HG02981 (cell line): ENCODE results near the gene KRTAP5-6.

Source experiments
- ATAC-seq: cut with Tn5 transposase; IDR thresholded peaks from one replicate; pipeline ENCODE4 v1.9.1; 2021; ENCODE audit warnings: mild to moderate bottlenecking, moderate library complexity; ENCODE audit not compliant: unreplicated experiment

The KRTAP5-6 gene

DNA sequence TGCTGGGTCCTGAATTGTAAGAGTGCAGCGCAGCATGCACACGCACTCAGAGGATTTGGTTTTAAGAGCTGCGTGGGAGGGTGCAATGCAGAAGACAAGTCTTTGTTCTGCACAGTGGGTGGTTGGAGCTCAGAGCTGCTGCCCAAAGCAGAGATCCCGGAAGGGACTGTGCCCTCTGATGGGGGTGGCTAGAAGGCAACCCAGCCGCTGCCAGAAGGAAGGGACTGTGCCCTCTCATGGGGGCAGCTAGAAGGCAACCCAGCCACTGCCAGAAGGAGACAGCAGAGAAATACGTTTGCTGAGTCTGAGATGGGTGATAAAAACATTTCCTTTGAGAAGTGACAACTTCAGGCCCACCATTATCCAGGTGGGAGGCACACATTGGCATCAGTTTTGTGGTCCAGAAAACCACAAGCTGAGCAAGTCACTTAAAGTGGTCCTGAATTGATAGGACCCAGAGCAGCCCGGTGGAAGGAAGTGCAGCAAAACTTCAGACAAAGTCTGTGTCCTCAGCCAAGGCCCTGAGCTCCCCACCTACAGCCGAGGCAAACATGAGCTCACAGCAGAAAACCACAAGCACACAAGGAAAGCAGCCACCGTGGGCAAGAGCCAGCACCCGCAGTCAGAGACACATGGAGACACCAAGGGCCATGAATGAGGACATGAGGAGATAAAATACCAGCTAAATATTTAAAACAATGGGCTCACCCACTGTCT lies 4.3 kb downstream of the KRTAP5-6 start:
- no peak for ATAC-seq

DNA sequence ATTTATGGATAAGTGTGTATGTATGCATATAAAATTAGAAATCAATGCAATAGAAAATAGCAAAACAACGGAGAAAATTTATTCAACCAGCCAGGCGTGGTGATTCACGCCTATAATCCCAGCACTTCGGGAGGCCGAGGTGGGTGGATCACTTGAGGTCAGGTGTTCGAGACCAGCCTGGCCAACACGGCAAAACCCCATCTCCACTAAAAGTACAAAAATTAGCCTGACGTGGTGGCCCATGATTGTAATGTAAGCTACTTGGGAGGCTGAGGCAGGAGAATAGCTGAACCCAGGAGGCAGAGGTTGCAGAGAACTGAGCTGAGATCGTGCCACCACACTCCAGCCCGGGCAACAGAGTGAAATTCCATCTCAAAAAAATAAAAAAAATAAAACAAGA lies 5.5 kb downstream of the KRTAP5-6 start:
- no peak for ATAC-seq

DNA sequence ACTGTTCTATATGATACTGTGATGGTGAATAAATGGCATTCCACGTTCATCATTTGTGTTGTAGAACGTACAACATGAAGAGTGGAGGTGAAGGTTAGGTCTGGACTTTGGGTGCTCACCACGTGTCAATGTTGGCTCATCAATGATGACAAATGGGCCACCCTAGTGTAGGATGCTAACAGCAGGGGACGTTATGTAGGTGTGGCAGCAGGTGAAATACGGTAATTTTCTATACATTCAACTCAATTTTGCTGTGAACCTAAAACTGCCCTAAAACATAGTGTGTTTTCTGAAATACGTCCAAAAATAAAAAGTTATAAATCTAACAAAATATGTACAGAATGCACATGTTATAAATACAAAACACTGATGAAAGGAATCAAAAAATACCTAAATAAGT lies 6.2 kb downstream of the KRTAP5-6 start:
- no peak for ATAC-seq

DNA sequence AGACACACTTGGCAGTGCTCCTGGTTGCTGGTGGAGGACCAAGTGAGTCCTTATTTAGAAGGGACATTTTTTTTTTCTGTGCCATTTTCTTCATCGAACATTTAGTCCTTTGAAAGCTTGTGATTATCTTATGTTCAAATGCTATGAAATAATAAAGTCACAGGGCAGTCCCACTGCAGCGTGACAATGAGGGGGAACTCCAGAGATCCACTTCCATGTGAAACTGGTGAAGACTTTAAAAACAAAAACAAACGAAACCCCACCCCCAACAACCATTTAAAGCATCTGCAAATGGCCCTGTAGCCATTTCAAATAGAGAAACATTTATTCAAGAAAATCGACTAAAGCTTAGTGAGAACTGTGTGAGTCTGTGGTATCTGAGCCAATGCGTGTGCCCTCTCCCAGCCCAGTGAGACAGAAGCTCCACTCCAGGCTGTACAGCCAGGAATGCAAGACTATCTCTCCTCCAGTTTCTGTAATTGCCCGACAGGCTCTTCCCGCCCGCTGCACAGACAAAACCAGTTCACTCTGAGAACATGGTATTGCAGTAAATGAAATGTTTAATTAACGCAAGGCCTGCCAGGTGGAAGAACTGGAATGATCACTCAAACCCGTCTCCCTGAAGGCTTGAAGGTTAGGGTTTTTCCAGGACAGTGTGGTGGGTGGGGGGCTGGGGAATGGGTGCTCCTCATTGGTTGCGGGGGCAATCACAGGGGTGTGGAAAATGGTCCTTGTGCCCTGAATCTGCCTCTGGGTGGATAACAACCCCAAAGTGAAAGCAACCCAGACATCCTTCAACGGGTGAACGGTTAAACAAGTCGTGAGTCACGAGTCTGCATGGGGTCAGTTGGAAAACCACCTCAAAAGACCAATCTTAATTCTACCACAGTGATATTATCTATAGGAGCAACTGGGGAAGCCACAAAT lies 8.4 kb downstream of the KRTAP5-6 start:
- ATAC-seq = no peak

DNA sequence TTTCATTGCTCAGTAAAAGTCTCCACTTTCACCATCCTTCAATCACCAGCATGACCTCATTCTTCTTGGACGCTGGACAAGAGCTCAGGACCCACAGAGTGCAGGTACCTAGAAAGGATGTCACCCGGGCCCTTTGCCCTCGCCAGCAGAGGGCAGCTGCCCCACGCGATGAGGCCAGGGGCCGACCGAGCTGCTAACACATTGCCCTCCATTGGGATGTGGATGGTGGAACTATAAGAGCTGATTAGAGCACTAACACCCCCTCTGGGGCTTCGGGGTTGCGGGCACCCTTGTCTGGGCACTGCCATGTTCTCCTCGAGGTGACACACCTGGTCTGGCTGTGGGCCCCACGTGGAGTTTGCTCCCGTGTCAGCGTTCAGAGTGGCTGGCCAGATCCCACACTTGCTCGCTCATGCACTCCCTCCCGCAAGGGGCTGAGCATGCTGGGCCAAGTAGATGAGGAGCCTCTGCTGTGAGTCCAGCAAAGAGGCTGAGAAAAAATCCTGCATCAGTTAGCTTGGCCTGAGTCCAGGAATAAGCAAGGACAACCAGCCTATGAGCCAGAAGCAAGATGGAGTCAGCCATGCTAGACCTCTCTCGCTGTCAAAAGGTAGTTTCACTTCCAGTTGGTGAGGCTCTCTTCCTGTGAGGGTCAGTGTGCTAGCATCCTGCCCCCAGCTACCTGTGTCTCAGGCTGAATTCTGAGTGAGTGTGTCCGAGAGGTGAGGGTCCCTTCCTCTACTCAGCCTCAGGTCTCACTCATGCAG lies 9.8 kb downstream of the KRTAP5-6 start:
- ATAC-seq = no peak

DNA sequence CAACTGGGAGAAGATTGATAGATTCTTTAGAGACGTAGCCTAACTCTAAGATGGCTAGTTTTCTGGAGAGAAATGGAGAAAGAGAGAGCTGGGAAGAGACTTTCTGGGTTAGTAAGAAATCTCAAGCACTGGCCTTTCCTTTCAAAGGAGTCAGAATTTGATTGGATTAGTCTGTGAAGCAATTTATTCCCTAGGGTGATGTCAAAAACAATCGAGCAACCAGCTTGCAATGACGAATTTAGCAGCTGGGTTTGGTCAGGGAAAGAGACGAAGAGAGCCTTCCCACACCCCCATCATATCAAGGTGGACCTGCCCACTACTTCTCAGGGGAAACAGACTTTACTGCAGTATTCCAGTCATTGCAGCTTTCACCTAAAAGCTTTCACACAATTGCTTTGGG lies 10.8 kb downstream of the KRTAP5-6 start:
- ATAC-seq = no peak

- no peak for ATAC-seq
These were observed 11.7 kb downstream of the KRTAP5-6 start for GRCh38 chr11:1708716-1709115.

- ATAC-seq = no peak
These were observed 18.2 kb downstream of the KRTAP5-6 start for GRCh38 chr11:1714908-1715885.

DNA sequence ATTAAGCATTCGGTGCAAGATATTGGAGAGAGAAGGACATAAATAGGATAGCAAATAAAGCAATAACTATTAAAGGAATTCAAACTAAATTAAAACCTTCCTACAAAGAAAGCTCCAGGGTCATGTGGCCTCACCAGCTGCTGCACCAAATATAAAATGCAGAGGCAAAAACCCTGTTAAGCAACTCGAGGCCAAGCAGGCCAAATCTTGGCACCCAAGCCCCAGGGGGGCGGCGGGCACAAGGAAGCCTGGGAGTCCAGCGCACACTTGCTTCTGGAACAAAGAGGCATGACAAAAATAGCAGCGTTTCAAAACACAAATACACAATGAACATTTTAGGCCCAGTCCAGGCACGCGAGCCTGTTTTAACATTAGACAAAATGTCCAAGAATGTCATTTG lies 20.8 kb downstream of the KRTAP5-6 start:
- ATAC-seq = no peak

DNA sequence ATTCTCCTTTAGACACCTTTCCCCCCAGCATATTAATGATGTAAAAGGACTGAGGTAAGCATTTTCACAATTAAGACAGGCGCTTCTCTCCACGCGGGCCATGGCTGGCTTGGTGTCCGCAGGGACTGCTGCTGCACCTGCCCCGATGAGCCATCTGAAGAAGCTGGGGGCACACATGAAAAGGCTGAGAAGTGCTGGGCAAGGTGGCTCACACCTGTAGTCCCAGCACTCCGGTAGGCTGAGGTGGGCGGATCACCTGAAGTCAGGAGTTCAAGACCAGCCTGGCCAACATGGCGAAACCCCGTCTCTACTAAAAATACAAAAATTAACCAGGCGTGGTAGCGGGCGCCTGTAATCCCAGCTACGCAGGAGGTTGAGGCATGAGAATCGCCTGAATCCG lies 21.3 kb downstream of the KRTAP5-6 start:
- no peak for ATAC-seq

DNA sequence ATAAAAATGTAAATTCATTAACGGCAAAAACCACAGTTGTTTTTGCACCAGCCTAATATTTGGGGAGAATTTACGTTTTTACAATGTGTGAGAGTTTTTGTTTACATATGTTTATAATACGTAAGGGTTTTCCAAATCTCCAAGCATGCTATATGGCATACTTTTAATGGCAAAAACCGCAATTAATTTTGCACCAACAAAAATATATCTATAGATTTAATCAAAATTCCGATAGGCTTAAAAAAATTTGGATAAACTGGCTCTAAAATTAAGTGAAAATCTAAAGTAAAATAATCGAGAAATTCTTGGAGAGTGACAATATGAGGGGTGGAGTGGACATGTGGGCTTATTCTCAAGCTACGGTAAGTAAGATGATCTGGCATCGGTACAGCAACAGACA lies 22.8 kb downstream of the KRTAP5-6 start:
- no peak for ATAC-seq

GRCh38 chr11:1727096-1727690 lies 30.2 kb downstream of the KRTAP5-6 start:
- ATAC-seq = no peak

DNA sequence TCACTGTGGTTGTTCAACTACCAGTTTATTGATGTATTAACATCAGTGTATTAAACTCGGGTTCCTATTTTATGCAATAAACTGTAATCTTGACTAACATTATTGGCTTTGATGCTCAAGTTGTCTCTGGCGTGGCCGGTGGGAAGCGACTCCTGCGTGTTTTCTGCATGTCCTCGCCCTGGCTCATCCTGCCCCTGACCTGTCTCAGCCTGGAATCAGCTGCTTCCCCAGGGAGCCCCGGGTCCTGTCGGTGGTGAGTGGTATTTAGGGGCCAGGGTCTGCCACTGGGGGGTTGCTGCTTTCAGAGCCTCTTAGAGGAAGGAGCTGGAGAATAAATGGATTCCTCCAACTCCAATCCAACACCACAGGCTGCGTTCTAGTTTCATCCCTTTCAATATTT lies 30.9 kb downstream of the KRTAP5-6 start:
- ATAC-seq = no peak

DNA sequence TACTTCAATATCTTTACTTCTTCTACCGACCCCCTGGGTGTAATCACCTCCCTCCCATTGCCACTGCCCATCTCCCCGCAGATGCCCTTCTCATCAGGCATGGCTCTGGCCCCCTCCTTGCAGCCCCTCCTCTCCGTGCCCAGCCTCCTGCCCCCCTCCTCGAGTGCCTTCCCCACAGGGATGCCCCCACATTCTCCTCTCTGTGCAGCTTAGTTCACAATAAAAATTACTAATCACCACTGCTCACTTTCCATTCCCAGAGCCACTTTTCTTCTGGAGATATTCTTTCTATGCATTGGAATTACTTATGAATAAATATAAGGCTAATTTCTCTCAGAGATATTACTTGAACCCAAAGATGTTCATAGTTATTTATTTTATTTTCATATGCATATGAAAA lies 31.3 kb downstream of the KRTAP5-6 start:
- no peak for ATAC-seq

- no peak for ATAC-seq
These were observed 32.1 kb downstream of the KRTAP5-6 start for GRCh38 chr11:1728931-1729691.

DNA sequence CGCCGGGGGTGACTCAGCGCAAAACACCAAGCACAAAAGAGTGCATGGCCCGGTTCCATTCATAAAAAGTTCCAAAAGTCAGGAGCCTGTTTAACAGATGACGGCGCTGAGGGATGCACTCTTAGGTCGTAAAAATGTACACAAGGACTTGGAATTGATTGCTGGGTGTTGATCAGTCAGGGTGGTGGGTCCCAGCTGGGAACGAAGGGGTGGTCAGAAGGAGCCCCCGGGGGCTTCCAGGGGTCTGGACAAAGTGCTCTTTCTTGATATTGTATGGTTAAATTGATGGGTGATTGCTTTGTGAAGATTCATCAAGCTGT lies 32.7 kb downstream of the KRTAP5-6 start:
- ATAC-seq = no peak

- ATAC-seq = no peak
These were observed 33.1 kb downstream of the KRTAP5-6 start for GRCh38 chr11:1730059-1730629.

GRCh38 chr11:1731451-1732059 lies 34.6 kb downstream of the KRTAP5-6 start:
- ATAC-seq = no peak
